Ishikawa (cell line): ENCODE measurements around the gene OSBPL6.
A peak's percentile ranks its signal among the peaks of the same experiment; 100 is the strongest.

Experiments
- CEBPB ChIP-seq: IDR thresholded peaks from 2 replicates; pipeline ENCODE4 v1.6.1; 2012
- CREB1 ChIP-seq: IDR thresholded peaks from 2 replicates; pipeline ENCODE4 v1.6.1; 2012; ENCODE audit warnings: low read depth
- EGR1 ChIP-seq: IDR thresholded peaks from 2 replicates; pipeline ENCODE4 v1.6.1; 2012
- EP300 ChIP-seq: IDR thresholded peaks from 2 replicates; pipeline ENCODE4 v1.6.1; 2012; ENCODE audit warnings: borderline replicate concordance
- FOXM1 ChIP-seq: IDR thresholded peaks from 2 replicates; pipeline ENCODE4 v1.6.1; 2012; ENCODE audit warnings: low read depth, borderline replicate concordance
- MAX ChIP-seq: IDR thresholded peaks from 2 replicates; pipeline ENCODE4 v1.6.1; 2012
- NFIC ChIP-seq: IDR thresholded peaks from 2 replicates; pipeline ENCODE4 v1.6.1; 2012
- RAD21 ChIP-seq: IDR thresholded peaks from 2 replicates; pipeline ENCODE4 v1.6.1; 2012; ENCODE audit warnings: low read depth
- REST ChIP-seq: IDR thresholded peaks from 2 replicates; pipeline ENCODE4 v1.6.1; 2012; ENCODE audit warnings: low read depth, mild to moderate bottlenecking
- TAF1 ChIP-seq: IDR thresholded peaks from 2 replicates; pipeline ENCODE4 v1.6.1; 2012; ENCODE audit warnings: low read depth, mild to moderate bottlenecking
- TCF12 ChIP-seq: IDR thresholded peaks from 2 replicates; pipeline ENCODE4 v1.6.1; 2012; ENCODE audit warnings: low read depth
- TEAD4 ChIP-seq: IDR thresholded peaks from 2 replicates; pipeline ENCODE4 v1.6.1; 2012
- USF1 ChIP-seq: IDR thresholded peaks from 2 replicates; pipeline ENCODE4 v1.6.1; 2012
- YY1 ChIP-seq: IDR thresholded peaks from 2 replicates; pipeline ENCODE4 v1.6.1; 2012; ENCODE audit warnings: low read depth
- ZBTB7A ChIP-seq: IDR thresholded peaks from 2 replicates; pipeline ENCODE4 v1.6.1; 2012; ENCODE audit warnings: low read depth

The OSBPL6 gene

GRCh38 chr2:178306352-178307073, 112.2 kb downstream of the OSBPL6 start:
- TF ChIP-seq RAD21 (peak; percentile 67), CEBPB (no peak), NFIC (no peak), CREB1 (no peak)

GRCh38 chr2:178307650-178308049, 113.3 kb downstream of the OSBPL6 start:
- TF ChIP-seq USF1 (no peak), NFIC (no peak), ZBTB7A (no peak), REST (no peak), RAD21 (no peak), MAX (no peak), EGR1 (no peak), CEBPB (no peak), TEAD4 (no peak), EP300 (no peak), TAF1 (no peak), CREB1 (no peak), FOXM1 (no peak), YY1 (no peak), TCF12 (no peak)

GRCh38 chr2:178309541-178309940, 115.2 kb downstream of the OSBPL6 start:
- no peak for TF ChIP-seq TCF12
- no peak for TF ChIP-seq EGR1
- TF ChIP-seq MAX = no peak
- no peak for TF ChIP-seq EP300
- no peak for TF ChIP-seq FOXM1
- no peak for TF ChIP-seq NFIC

- TF ChIP-seq YY1 = no peak
- no peak for TF ChIP-seq MAX
- TF ChIP-seq EGR1 = no peak
- TF ChIP-seq TAF1 = no peak
Measured at GRCh38 chr2:178315078-178315477, 120.8 kb downstream of the OSBPL6 start.

- TF ChIP-seq YY1 = no peak
- TF ChIP-seq MAX = no peak
- TF ChIP-seq TCF12 = no peak
- no peak for TF ChIP-seq ZBTB7A
- TF ChIP-seq USF1 = no peak
- no peak for TF ChIP-seq CREB1
- no peak for TF ChIP-seq RAD21
- TF ChIP-seq EP300 = no peak
- TF ChIP-seq CEBPB = no peak
- TF ChIP-seq REST = no peak
- no peak for TF ChIP-seq EGR1
- TF ChIP-seq FOXM1 = no peak
- no peak for TF ChIP-seq TAF1
Measured at GRCh38 chr2:178315488-178315948, 121.2 kb downstream of the OSBPL6 start.

GRCh38 chr2:178317811-178318210, 123.5 kb downstream of the OSBPL6 start:
- TF ChIP-seq REST (no peak), CREB1 (no peak), ZBTB7A (no peak), NFIC (no peak), RAD21 (no peak), TCF12 (no peak), YY1 (no peak)
